D721Med (cell line): ENCODE results near the gene CLTB.
A peak's percentile ranks its signal among the peaks of the same experiment; 100 is the strongest.
"Not testable (repeated sequence)": the region's sequence is repeated elsewhere in the genome, so short reads cannot be mapped to it uniquely, and the experiment has no call there.

Experiments used
- DNase-seq: peaks from one replicate; pipeline ENCODE4 v3.0.0; 2011; ENCODE audit warnings: low spot score; ENCODE audit not compliant: insufficient read length
- FAIRE-seq: peaks from 2 replicates; lab custom pipeline; 2011; peaks lifted over from hg19 to GRCh38; lab: Jason Lieb, UNC
- TF ChIP-seq, protein P1 (sequence below): IDR thresholded peaks from 2 replicates; pipeline ENCODE4 v1.5.1; 2012; ENCODE audit warnings: mild to moderate bottlenecking, control low read depth; ENCODE audit not compliant: insufficient read depth; ENCODE audit errors: missing control alignments

The CLTB gene

DNA sequence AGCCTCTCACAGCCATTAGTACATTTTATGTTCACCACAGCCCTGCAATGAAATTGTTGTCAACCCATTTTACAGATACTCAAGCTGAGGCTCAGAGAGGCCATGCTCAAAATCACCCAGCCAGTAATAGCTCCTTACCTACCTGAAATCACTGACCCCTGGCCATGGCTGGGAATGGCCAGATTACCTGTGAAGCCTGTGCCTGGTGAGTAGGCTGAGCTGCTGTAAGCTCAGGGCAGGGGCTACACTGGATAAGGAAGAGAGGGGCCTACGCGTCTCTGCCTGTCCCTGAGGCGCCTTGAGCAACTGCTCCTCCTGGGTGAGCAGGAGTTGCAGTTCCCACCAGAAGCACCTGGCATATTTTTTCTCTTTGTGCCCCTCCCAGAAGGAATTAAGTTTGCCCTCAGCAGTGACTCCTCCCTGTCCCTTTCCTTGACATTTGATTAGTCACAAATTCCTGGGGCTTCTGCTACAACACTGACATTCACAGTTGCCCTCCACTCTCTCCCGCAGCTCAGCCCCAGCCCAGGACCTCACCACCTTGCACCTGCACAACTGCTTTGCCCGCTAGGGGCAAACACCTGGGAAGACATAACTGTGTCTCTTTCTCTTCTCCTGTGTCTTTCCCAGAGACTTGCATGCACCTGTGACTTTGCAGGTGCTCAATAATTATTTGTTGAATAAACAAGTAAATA is 5.7 kb downstream of the CLTB start:
- TF ChIP-seq, protein P1, sequence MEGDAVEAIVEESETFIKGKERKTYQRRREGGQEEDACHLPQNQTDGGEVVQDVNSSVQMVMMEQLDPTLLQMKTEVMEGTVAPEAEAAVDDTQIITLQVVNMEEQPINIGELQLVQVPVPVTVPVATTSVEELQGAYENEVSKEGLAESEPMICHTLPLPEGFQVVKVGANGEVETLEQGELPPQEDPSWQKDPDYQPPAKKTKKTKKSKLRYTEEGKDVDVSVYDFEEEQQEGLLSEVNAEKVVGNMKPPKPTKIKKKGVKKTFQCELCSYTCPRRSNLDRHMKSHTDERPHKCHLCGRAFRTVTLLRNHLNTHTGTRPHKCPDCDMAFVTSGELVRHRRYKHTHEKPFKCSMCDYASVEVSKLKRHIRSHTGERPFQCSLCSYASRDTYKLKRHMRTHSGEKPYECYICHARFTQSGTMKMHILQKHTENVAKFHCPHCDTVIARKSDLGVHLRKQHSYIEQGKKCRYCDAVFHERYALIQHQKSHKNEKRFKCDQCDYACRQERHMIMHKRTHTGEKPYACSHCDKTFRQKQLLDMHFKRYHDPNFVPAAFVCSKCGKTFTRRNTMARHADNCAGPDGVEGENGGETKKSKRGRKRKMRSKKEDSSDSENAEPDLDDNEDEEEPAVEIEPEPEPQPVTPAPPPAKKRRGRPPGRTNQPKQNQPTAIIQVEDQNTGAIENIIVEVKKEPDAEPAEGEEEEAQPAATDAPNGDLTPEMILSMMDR, result no peak
- FAIRE-seq, result no peak
- DNase-seq, result no peak

DNA sequence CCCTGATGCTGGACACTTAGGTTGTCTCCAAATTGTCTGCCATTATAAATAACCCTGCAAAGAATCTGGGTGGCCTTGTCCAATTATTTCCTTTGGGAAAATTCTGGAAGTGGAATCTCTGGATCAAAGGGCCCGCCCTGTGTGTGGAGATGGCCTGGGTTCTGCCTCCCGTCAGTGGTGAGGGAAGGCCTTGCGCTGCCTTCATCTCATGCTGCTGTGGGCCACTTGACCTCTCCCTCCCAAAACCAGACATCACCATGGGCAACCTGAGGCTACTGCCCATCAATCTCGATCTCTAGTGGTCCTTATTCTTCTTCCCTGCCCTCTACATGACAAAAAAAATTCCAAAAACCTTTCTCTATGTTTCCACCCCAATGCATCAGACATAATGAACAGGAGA is 6.6 kb downstream of the CLTB start:
- DNase-seq, result no peak
- TF ChIP-seq, protein P1, result no peak
- no peak for FAIRE-seq

- TF ChIP-seq, protein P1, result no peak
- FAIRE-seq (no peak), DNase-seq (no peak)
Measured at GRCh38 chr5:176408590-176408989, 7.7 kb downstream of the CLTB start.

- FAIRE-seq, DNase-seq: not testable (repeated sequence)
Measured at GRCh38 chr5:176408252-176408573, 8.1 kb downstream of the CLTB start.

DNA sequence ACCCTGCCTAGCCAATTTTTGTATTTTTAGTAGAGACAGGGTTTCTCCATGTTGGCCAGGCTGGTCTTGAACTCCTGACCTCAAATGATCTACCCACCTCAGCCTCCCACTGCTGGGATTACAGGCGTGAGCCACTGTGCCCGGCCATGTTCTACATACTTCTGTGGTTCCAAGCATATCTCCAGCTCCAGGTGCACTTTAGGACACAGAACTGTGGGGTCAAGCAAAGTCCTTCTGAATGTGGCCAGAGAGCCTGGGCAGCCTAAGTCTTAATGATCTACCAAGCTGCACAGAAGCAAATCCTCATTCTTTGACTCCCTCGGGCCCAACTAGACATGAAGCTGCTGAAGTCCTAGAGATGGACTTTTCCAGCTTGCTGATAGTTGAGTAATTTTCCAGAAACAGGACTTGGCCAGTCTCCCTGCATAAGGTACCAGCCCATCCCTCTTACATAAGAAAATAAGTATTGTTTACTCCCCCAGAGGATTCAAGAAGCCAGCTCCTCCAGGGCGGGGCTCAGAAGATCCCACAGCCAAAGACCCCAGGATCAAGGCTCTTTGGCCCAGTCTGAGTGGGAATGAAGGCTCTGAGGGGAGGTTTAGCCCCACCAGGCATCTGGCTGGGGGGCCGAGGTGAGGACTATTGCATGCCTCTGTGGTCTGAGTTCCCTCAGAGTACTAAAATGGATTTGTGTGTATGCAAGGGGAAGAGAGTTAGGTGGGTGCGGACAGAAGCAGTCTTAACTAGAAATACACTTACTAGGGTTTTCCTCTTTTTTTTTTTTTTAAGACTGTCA is 8.7 kb downstream of the CLTB start:
- FAIRE-seq, result no peak
- no peak for DNase-seq
- TF ChIP-seq, protein P1, result no peak

GRCh38 chr5:176406436-176407052 is 9.8 kb downstream of the CLTB start:
- DNase-seq, result peak; percentile 91
- FAIRE-seq, result peak; percentile 96
- TF ChIP-seq, protein P1, result no peak

- no peak for FAIRE-seq
- DNase-seq, result no peak
- TF ChIP-seq, protein P1, result no peak
Measured at GRCh38 chr5:176405656-176406435, 10.5 kb downstream of the CLTB start.
